HepG2 (cell line): ENCODE data around the gene PDE6C.

Experiments used
- ATF1 ChIP-seq: IDR thresholded peaks from 2 replicates; pipeline ENCODE4 v1.6.1; 2016; ENCODE audit warnings: mild to moderate bottlenecking, control low read depth
- BHLHE40 ChIP-seq: IDR thresholded peaks from 2 replicates; pipeline ENCODE4 v1.6.1; 2011; ENCODE audit warnings: low read length, improper control_type of control experiment
- CTCF ChIP-seq: sonication (generic); formaldehyde crosslinking; IDR thresholded peaks from 2 replicates; pipeline ENCODE4 v1.5.0; 2020; ENCODE audit warnings: mild to moderate bottlenecking, missing genetic modification reagents, moderate library complexity
- DMAP1 ChIP-seq: IDR thresholded peaks from 2 replicates; pipeline ENCODE4 v1.6.1; 2016
- JUNB ChIP-seq: sonication (generic); formaldehyde crosslinking; IDR thresholded peaks from 2 replicates; pipeline ENCODE4 v1.8.0; 2022; ENCODE audit warnings: missing genetic modification reagents, mild to moderate bottlenecking, borderline replicate concordance
- NONO ChIP-seq, 2 experiments: fragments of 450-650 bp in 1 of 2; sonication (generic) in 1 of 2; formaldehyde crosslinking in 1 of 2; IDR thresholded peaks in 1 of 2; conservative IDR thresholded peaks in 1 of 2; 2 replicates each; pipeline versions ENCODE4 v1.6.1 to v1.8.0; 2017 to 2022; ENCODE audit warnings: mild to moderate bottlenecking in 1 of 2, missing genetic modification reagents in 1 of 2, moderate library complexity in 1 of 2
- POLR2A ChIP-seq, 2 experiments: IDR thresholded peaks; 2 replicates each; pipeline ENCODE4 v1.6.1; 2011; ENCODE audit warnings: low read depth in 2 of 2, low read length in 2 of 2, mild to moderate bottlenecking in 1 of 2, moderate library complexity in 1 of 2; ENCODE audit not compliant: insufficient read depth in 1 of 2
- POLR2AphosphoS5 ChIP-seq: IDR thresholded peaks from 2 replicates; pipeline ENCODE4 v1.6.1; 2012; ENCODE audit warnings: low read depth, low read length
- PRDM10 ChIP-seq: sonication (generic); formaldehyde crosslinking; IDR thresholded peaks from 2 replicates; pipeline ENCODE4 v1.4.0; 2020; ENCODE audit warnings: low read depth, missing genetic modification reagents
- TCF7 ChIP-seq: sonication (generic); IDR thresholded peaks from 2 replicates; pipeline ENCODE4 v1.6.1; 2016; ENCODE audit warnings: antibody characterized with exemption, low read depth
- ZBTB1 ChIP-seq: sonication (generic); formaldehyde crosslinking; IDR thresholded peaks from 2 replicates; pipeline ENCODE4 v1.4.0; 2020; ENCODE audit warnings: missing genetic modification reagents, borderline replicate concordance
- ZFP91 ChIP-seq: sonication (generic); formaldehyde crosslinking; IDR thresholded peaks from 2 replicates; pipeline ENCODE4 v1.9.0; 2022; ENCODE audit warnings: missing genetic modification reagents, mild to moderate bottlenecking, borderline replicate concordance
- ZNF672 ChIP-seq: sonication (generic); formaldehyde crosslinking; IDR thresholded peaks from 2 replicates; pipeline ENCODE4 v1.8.1; 2022; ENCODE audit warnings: missing genetic modification reagents
- ZSCAN31 ChIP-seq: sonication (generic); formaldehyde crosslinking; IDR thresholded peaks from 2 replicates; pipeline ENCODE4 v1.5.0; 2020; ENCODE audit warnings: low read depth, mild to moderate bottlenecking, missing genetic modification reagents

GRCh38 chr10:93615576-93616235, 3.4 kb downstream of the PDE6C start:
- TF ChIP-seq NONO (IDR thresholded peaks at IDR 0.05) (no peak), NONO (CRISPR knock-in tag; conservative IDR thresholded peaks at IDR 0.05) (no peak), ZSCAN31 (CRISPR knock-in tag) (no peak), PRDM10 (CRISPR knock-in tag) (no peak), CTCF (no peak), JUNB (CRISPR knock-in tag) (no peak), BHLHE40 (no peak), ZNF672 (CRISPR knock-in tag) (no peak), DMAP1 (CRISPR knock-in tag) (no peak), POLR2A (IDR thresholded peaks at IDR 0.05; ENCODE audit: insufficient read depth in 1 of 2, low read depth in 2 of 2, low read length in 2 of 2) (no peak), ATF1 (CRISPR knock-in tag) (no peak), TCF7 (no peak), ZBTB1 (CRISPR knock-in tag) (no peak), ZFP91 (CRISPR knock-in tag) (no peak), POLR2AphosphoS5 (no peak)
